AG20443 (cell line): Measurements from ENCODE around the gene TSGA10IP.
A peak's percentile ranks its signal among the peaks of the same experiment; 100 is the strongest.

ENCODE experiments used
- DNase-seq: peaks from one replicate; pipeline ENCODE4 v3.0.0; 2012; ENCODE audit warnings: low spot score, mixed read lengths

Gene TSGA10IP

DNA sequence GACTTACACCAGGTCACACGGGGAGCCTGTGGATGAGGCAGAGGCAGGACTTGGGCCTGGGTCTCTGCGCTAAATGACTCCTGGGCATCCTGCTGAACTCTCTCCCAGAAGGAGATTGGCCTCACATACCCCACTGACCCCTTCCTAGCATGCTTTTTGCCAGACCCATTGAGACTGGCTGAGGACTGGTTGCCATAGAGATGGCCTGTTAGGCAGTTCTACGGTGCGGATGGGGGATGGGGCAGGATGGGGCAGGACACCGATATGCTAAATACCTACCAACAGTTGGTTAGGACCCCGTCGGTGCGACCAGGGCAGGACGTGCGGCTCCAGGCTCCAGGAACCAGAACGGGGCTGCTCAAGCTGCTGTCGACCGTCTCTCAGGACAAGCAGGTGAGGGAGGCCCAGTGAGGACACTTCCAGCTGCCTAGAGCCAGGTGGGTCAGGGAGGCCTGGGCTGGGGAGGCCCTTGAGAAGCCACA is at the start of gene TSGA10IP:
Gene TSGA10IP, plus strand, starts transcription at position 51 of the 482 bp plus-strand sequence. Its CDS starts 196 bp downstream, at position 247.
- DNase-seq: no peak

DNA sequence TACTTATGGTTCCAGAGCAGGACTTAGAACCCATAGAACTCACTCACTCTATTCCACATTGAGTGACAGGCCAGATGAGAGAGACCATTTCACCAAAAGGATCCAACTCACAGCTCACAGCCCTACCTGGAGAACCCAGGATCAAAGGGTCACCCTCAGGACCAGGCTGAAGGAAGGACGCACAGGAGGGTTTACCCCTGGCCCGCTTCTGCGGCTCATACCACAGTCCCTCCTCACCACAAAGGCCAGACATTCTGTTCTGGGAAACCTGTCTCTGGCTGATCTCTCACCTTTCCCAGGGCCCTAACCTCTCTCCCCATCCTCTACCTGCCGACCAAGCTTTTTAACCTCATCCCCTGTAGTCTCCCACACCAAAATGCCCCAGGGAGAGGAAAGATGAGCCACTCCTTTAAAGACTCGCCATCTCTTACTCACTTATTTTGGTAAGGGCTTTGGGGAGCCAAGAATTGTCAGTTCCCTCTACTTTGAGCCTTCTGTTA is 49.7 kb upstream of the TSGA10IP start:
- no peak for DNase-seq

DNA sequence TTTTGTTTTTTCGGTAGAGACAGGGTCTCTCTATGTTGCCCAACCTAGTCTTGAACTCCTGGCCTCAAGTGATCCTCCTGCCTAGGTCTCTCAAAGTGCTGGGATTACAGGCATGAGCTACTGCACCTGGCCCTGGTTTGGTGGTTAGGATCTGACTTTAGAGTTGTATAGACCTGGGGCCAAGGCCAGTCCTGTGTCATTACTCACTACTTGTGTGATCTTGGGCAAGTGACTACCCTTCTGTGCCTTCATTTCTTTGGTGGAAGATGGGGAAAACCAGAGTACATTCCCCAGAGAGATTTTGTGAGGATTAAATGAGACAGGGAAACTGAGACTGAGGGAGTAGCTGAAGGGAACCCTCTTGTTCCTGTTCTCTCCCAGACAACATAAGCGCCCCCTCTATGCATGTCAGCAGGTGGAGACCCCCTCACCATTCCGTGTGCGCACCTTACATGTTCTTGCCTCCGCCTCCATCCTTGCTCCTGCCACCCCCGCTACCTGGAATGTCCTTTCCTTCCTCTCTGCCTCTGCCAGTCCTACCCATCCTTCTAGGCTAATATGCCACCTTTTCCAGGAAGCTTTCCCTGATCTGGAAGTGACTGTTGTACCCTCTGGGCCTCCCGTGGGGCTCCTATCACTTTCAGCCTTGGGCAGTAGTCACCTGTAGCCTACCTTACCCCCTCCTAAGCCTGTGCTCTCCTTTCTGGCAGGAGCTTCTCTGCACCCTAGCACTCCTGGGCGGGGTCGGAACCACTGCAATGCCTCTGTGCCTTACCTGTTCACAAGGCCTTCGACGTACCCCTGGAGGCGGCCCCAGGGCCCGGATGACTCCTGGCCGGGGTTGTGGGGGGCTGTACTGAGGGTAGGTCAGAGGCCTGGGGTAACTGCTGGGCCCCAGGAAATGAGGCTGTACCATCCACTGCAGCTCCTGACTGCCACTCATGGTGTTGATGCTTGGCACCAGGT is 49.0 kb upstream of the TSGA10IP start:
- no peak for DNase-seq

DNA sequence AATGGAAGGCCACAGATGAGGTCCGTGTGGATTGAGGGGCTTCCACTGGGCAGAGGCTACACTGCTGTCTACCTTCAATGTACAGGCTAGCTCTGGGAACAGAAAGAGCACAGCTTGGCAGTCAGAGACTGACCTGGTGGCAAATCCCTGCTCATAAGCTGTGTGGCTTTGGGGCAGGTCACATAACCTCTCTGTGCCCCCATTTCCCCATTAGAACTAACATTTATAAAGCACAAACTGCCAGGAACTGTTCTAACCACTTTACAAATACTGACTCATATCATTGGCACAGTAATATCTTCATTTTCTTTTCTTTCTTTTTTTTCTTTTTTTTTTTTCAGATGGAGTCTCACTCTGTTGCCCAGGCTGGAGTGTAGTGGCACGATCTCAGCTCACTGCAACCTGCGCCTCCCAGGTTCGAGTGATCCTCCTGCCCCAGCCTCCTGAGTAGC is 48.2 kb upstream of the TSGA10IP start:
- no peak for DNase-seq

DNA sequence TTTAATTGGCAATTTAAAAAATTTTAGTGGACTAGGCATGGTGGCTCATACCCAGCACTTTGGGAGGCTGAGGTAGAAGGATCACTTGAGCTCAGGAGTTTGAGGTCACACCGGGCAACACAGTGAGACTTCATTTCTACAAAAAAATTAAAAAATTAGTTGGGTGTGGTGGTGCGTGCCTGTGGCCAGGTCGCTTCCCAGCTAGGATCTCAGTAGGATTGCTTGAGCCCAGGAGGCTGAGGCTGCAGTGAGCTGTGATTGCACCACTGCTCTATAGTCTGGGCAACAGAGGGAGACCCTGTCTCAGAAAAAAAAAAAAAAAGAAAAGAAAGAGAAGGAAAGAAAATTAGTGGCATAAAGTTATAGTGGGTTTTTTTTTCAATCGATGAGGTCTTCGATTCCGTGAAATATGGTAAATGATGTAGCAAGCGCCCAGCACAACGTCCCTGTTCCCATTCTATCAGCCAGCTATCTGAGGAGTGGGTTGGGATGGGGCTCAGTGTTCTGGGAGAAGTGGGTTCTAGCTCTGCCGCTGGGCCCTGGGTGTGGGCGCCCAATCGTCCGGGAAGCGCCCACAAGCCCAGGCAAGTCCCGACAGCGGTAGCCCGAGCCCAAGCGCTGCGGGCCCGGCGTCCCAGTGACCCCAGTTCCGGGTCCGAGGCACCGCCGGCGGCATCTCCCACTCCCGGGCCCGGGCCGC is 46.5 kb upstream of the TSGA10IP start:
- no peak for DNase-seq

DNA sequence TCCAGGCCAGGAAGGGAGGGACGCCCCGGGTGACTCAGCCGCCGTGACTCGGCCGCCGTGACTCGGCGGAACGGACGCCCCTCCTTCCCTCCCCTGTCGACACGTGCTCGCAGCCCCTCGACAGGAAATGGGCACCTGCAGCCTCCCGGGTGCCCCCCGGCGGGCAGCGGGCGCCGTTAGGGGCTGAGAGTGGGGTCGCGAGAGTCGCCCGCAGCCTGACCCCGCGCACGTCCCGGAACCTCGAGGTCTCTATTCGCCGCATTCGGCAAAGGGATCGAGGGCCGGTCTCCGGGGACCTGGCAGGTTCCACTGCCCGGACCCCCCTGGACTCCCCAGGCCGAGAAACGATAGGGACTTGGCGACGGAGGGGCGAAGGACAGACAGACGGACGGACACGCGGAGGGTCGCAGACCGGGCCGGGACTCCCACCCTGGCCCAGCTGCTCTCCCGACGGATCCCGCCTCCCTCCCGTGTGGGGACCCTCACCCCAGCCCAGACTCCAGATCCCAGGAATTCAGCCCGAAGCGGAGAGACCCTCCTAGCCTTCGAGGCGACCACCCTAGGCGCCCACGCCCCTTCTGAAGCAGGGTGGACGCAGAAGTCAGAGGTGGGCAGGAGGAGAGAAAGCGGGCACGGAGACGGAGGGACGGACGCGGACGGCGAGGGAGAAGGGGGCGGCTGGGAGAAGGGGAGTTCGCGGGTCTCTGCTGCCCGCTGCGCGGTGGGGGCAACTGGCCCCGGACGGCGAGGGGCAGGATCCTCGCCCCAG is 45.7 kb upstream of the TSGA10IP start:
- peak; percentile 84 for DNase-seq

DNA sequence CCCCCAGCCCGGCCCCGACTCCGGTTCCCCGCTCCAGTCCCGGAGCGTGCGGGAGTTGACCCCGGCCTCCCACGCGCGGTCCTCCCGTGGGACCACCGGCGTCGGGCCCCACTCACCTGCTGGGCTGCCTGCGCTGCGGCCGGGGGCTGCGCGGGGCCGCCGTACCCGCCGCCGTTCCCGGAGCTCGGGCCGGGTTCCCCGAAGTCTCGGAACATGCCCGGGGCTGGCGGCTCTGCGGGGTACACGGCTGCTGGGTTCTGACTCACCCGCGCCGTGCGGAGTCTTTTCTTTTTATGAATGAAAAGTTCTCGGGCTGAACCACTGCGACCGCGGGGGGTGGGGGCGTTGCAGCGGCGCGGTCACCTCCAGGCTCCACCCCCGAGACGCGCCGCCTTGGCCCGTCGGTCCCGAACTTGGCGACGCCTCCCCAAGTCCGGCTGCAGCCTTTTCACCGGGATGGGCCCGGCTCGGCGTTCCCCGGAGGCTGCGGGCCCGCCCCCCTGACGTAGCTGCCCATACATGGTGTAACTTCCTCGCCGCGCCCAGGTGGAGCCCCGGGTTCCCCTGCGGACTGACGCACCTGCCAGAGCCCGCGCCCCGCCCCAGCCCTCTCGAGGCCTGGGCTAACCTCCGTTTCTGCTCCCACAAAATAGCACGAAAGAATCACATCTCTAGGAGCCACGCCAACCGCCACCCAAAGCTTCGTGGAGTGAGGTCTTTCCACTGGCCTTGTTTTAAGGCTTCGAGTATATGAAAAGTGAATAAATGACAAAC is 45.0 kb upstream of the TSGA10IP start, which contains the start of gene FOSL1:
Gene FOSL1, minus strand, starts transcription at position 264 of the 774 bp plus-strand sequence. Its CDS starts 49 bp downstream, at position 215.
- peak; percentile 95 for DNase-seq

DNA sequence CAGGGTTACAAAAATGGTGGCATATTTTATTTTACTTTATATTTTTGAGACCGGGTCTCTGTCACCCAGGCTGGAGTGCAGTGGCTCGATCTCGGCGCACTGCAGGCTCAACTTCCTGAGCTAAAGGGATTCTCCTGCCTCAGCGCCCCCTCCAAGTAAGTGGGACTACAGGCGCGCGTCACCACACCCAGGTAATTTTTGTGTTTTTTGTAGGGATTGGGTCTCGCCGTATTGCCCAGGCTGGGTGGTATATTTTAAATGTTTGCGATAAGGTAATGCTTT is 44.4 kb upstream of the TSGA10IP start:
- no peak for DNase-seq

DNA sequence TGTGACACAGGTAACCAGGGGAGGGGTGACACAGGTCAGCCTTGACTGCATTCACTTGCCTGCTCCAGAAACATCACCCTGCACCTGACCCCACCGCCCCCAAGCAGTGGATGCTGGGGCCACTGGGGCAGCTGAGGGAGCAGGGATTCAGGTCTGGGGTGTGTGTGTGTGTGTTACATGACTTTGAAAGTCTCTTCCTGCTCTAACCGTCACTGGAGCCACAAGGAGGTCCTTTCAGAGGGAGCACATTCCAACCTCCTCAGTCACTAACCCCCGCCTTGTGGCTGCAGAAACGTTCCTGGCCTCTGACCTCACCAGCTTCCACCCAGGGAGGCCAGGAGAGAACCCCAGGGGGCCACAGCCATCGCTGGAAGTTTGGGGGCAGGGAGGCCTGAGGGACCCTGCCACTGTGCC is 42.2 kb upstream of the TSGA10IP start:
- peak; percentile 86 for DNase-seq

DNA sequence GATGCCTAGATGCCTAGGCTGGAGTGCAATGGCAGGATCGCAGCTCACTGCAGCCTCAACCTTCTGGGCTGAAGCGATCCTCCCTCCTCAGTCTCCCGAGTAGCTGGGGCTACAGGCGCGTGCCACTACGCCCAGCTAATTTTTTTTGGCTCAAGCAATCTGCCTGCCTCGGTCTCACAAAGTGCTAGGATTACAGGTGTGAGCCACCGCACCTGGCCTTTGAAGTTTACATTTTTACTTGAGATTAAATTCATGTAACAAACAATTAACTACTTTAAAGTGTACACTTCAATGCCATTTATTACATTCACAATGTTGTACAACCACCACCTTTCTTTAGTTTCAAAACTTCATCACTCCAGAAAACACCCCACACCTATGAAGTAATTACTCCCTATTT is 41.6 kb upstream of the TSGA10IP start:
- DNase-seq: no peak

DNA sequence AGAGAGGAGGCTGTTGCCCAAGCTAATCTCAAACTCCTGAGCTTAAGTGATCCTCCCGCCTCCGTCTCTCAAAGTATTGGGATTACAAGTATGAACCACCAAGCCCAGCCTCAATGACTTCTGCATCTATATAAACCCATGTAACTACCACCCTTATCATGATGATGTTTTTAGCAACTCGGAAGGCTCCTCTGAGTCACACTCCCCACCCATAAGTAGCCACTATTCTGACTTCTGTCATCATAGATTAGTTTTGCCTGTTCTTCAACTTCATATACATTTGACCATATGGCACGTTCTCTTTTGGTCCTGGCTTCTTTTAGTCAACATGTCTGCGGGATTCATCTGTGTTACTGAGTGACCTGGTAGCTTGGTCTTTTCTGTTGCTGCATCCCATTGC is 38.7 kb upstream of the TSGA10IP start:
- no peak for DNase-seq

DNA sequence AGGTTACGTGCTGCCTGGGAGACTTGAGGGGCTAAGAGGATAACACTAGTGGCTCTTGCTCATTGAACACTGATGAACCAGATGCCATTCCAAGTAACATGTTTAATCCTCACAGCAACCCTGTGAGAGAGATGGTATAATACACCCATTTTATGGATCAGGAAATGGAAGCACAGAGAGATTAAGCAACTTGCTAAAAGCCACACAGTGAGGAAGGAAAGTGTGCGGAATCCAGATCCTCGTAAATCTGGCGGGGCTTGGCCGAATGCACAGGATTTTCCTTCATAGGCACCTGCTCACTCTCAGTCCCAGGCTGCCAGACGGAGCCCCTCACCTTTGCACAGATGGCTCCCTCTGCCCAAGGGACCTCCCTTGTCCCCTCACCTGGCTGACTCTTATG is 37.4 kb upstream of the TSGA10IP start:
- no peak for DNase-seq

DNA sequence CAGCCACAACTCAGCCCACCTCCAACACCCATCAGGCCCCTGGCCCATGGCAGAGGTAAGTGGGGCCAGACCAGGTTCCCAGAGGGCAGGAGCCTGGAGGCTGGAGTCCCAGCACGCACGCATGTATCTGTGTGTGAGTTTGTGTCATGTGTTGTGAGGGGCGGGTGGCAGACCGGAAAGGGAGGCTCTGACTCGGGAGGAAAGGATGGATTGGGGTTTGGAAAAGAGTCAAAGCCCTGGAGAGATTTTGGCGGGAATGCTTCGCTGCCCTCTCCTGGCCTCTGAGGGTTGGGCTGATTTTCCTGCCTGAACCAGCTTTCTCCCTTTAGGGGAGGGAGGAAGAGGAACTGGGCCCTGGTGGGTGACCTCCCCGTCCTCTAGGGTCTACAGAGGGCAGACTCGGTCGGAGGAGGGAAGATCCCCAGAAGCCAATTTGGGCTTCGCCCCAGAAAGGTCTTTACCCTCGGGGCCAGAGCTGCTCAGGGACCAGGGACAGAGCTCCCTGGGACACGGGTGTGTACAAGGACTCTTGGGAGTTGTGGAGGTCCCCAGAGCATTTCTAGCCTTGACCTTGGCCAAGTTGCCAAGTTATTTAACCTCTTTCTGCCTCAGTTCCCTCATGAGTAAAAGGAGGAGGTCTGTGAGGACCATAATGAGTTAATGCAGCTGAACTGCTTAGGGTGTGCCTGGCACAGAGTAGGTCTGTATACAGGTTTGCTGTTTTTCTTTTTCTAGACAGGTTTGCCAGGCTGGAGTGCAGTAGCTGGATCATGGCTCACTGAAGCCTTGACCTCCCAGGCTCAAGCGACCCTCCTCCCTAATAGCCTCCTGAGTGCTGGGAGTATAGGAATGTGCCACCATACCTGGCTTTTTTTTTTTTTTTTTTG is 33.4 kb upstream of the TSGA10IP start:
- peak; percentile 88 for DNase-seq

DNA sequence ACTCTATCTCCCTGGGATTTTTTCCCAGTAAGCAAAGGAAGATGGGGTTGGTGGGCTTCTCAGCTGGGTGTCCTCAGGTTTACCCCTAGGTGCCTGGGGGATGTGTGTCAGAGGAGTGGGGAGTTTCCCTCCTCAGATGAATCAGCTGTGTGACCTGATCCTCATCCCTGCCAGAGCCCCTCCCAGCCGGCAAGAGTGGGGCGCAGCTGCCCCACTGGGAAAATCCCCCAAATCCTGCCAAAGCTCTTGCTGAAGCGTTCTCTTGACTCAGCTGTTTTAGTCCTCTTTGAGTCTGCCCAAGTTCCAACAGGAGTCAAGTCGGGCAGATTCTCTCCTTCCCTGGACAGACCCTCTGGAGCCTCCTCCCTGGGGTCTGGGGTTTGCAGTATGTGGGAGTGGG is 32.4 kb upstream of the TSGA10IP start:
- DNase-seq: peak; percentile 55

DNA sequence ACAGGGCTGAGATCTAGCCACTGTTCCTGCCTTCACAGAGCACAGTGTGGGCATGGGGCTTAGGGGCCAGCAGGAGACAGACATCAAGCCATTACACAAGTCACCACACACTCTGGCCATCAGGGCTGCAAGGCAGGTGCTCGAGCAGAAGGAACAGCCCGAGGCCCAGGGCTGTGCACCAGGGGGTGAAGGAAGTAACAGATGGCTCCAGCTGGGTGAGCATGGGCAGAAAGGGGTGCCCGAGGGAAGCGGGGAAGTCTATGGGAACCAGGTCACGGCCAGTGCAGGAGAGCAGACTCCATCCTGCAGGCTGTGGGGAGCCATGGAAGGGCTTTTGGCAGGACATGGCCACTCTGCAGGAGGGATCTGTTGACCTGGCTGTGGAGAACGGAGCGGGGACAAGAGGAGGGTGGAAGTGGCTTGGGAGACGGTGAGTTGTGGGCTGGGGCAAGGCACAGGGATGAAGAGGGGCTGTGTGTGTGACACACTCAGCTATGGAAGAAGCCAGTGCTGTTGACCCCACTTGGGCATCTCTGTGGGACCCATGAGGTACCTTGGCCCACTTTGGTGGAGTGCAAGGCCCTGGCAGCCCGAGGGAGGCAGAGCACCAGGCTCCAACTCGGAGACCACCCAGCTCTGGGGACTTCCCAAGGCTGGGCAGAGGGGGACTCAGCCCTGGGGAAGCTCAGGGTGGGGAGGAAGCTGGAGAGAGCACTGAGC is 30.0 kb upstream of the TSGA10IP start:
- no peak for DNase-seq

DNA sequence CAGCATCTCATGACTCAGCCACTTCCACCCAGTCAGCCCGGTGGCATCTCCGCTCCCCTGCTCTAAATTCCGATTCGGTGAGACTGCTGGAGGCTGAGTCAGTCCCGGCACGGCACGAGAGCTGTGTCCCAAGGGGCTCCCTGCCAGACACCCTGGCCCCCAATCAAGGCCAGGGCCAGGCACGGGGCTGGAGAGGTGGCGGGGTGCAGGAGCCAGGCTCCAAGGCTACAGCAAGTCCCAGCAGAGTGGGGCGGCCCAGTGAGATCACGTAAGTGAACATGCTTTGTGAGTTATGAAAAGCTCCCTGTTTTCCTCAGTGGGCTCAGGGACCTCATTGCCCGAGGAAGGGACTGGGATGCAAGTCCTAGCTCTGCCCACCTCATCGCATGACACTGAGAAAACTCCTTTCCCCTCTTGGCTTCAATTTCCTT is 29.4 kb upstream of the TSGA10IP start:
- peak; percentile 92 for DNase-seq

DNA sequence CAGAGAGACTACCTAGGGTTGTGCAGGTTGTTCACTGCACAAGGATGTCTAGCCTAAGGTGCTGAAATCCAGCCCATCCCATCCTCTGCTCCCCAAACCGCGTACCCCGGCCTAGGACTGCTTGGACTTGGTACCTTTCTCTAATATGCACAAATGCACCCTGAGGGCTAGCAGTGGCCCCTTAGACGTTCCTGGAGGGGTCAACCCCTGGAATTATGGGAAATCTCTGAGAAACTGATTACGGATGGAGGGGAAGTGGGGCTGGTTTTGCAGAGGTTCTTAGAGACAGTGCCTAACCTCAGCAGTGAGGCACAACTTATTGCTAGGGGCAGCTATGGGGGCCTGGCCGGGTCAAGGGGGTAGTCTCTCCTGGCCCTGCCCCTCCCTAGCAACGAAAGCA is 28.9 kb upstream of the TSGA10IP start:
- no peak for DNase-seq

DNA sequence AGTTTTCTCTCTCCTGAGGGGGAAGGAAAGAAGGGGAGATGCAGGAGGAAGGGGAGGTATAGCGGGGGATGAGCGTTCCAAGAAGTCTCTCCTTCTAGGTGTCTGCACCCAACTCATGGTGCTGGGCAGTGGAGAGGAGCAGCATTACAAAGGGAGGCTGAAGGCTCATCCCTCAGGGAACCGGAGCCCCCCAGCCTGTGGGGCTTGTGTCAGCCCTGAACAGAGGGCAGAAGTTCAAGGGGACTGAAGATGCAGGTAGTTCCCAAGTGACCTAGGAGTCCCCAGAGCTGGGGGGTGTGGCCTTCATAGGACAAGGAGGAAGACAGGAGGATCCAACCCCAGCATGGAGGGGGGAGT is 28.2 kb upstream of the TSGA10IP start:
- DNase-seq: no peak

DNA sequence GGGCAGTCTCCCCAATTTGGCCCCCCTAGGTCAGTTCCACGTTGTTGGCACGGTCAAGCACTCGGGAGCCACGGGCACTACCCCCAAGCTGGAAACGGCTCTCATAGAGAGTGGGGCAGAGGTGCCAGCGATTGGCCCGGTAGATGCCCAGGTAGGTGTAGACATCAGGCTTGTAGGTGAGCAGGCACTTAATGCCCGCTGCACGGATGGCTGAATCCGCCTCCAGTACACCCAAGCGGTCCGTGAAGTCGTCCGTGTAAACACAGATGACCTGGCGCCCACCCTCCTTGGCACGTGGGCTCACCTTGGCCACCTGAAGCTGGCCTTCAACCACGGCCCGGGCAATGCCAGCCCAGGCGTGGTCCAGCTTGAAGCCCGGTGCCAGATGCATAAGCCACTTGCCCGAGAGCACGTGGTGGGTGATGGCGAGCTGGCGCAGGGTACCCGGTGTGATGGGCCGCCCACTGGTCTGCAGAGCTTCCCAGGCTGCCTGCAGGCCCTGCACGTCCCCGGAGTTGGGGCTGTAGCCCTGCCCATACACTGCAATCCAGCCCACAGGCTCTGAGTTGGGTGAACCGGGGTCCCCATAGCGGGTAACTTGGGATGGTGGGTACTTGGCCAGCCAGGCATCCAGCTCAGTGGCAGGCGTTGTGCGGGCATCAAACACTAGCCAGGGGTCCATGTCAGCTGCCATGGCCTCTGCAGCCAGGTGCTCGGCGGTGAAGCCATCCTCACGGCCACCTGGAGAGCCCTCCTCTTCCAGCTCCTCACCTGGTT is 27.7 kb upstream of the TSGA10IP start:
- DNase-seq: peak; percentile 9
